GM12878 (cell line): ENCODE measurements around the gene CLSTN2. TPM values are rescaled to one million over a fixed set of nuclear protein-coding genes. Genes with fewer than 3 reads are reported as not detected.

Source experiments
- ATAC-seq: fragments of 200-7000 bp; cut with Tn5 transposase; 3 replicates; pipeline ENCODE4 v1.9.1; 2020; ENCODE audit warnings: mild to moderate bottlenecking, moderate library complexity
- BruUV-seq: library from RNA; stranded (reverse); fragments of 400-500 nt; replicated peaks from 2 replicates; lab custom pipeline; 2021; lab: Mats Ljungman, UMichigan
- CTCF ChIA-PET: fragments of 300-600 bp; sonication (Branson Sonifier 250); formaldehyde crosslinking; extraction: SDS; loops from one replicate; lab custom pipeline; 2021; ENCODE audit warnings: inconsistent platforms; lab: Yijun Ruan, JAX
- POLR2A ChIA-PET: fragments of 350-600 bp; formaldehyde crosslinking; extraction: SDS; loops from one replicate; lab custom pipeline; 2021; ENCODE audit warnings: inconsistent platforms; lab: Charles Lee
- RAD21 ChIA-PET: fragments of 300-600 bp; sonication (Branson Sonifier 250); formaldehyde crosslinking; loops from one replicate; lab custom pipeline; 2023; ENCODE audit warnings: antibody characterized with exemption; ENCODE audit not compliant: unreplicated experiment; lab: Charles Lee
- SMC1A ChIA-PET: fragments of 300-600 bp; sonication (Branson Sonifier 250); formaldehyde crosslinking; loops from one replicate; lab custom pipeline; 2023; ENCODE audit not compliant: unreplicated experiment, uncharacterized antibody; lab: Charles Lee
- DNase-seq: peaks from one replicate; pipeline ENCODE4 v3.0.0-alpha.2; 2011; ENCODE audit warnings: low read depth, low spot score
- FAIRE-seq: peaks from 3 replicates; lab custom pipeline; 2011; peaks lifted over from hg19 to GRCh38; lab: Jason Lieb, UNC
- H2AFZ ChIP-seq: 2 replicates; pipeline ENCODE4 v1.6.0; 2011; ENCODE audit warnings: low read depth, low read length, control low read depth; ENCODE audit not compliant: control insufficient read depth
- H3K27ac ChIP-seq: 2 replicates; pipeline ENCODE4 v1.5.1; 2011; ENCODE audit warnings: control low read depth; ENCODE audit not compliant: control insufficient read depth, insufficient read depth
- H3K27me3 ChIP-seq, 2 experiments: replicated peaks in 1 of 2; 2 replicates each; pipeline versions ENCODE4 v1.6.0 to v1.6.1; 2011; ENCODE audit warnings: low read length in 1 of 2; ENCODE audit not compliant: control insufficient read depth in 2 of 2, insufficient read depth in 2 of 2
- H3K36me3 ChIP-seq, 2 experiments: 2 replicates each; pipeline ENCODE4 v1.5.1; 2011; ENCODE audit warnings: low read length in 1 of 2; ENCODE audit not compliant: control insufficient read depth in 2 of 2, insufficient read depth in 2 of 2
- H3K4me1 ChIP-seq: 2 replicates; pipeline ENCODE4 v1.6.1; 2011; ENCODE audit warnings: mild to moderate bottlenecking, low read length, moderate library complexity, mixed read lengths; ENCODE audit not compliant: control insufficient read depth, insufficient read depth
- H3K4me2 ChIP-seq: 2 replicates; pipeline ENCODE4 v1.6.0; 2011; ENCODE audit warnings: control low read depth; ENCODE audit not compliant: control insufficient read depth, insufficient read depth
- H3K4me3 ChIP-seq: fragments of 200-600 bp; sonication (generic); 2 replicates; pipeline ENCODE4 v1.5.1; 2016
- H3K79me2 ChIP-seq: 2 replicates; pipeline ENCODE4 v1.6.0; 2011; ENCODE audit warnings: low read length; ENCODE audit not compliant: control insufficient read depth, insufficient read depth
- H3K9ac ChIP-seq: 2 replicates; pipeline ENCODE4 v1.8.0; 2011; ENCODE audit warnings: low read length, control low read depth, mixed read lengths; ENCODE audit not compliant: control insufficient read depth, insufficient read depth
- H3K9me3 ChIP-seq: replicated peaks from 3 replicates; pipeline ENCODE4 v1.5.1; 2011; ENCODE audit warnings: mild to moderate bottlenecking, low read length; ENCODE audit not compliant: control insufficient read depth, insufficient read depth
- H4K20me1 ChIP-seq: 2 replicates; pipeline ENCODE4 v1.6.0; 2011; ENCODE audit not compliant: control insufficient read depth, insufficient read depth
- ATF7 ChIP-seq: fragments of 450-650 bp; IDR thresholded peaks from 2 replicates; pipeline ENCODE4 v1.6.1; 2016; ENCODE audit warnings: low read depth, mild to moderate bottlenecking
- BACH1 ChIP-seq: fragments of 450-650 bp; IDR thresholded peaks from 2 replicates; pipeline ENCODE4 v1.6.1; 2017; ENCODE audit warnings: mild to moderate bottlenecking, borderline replicate concordance
- CHD1 ChIP-seq: IDR thresholded peaks from 2 replicates; pipeline ENCODE4 v1.6.1; 2012; ENCODE audit warnings: low read depth, low read length, improper control_type of control experiment
- EGR1 ChIP-seq, 2 experiments: IDR thresholded peaks; 1 replicate in 1 of 2; 2 replicates in 1 of 2; pipeline ENCODE4 v1.6.1; 2011 to 2012; ENCODE audit warnings: low read depth in 2 of 2, low read length in 2 of 2, borderline replicate concordance in 1 of 2, mild to moderate bottlenecking in 1 of 2, moderate library complexity in 1 of 2
- ESRRA ChIP-seq: IDR thresholded peaks from 2 replicates; pipeline ENCODE4 v1.6.1; 2012; ENCODE audit warnings: mild to moderate bottlenecking, low read length, improper control_type of control experiment
- HDAC2 ChIP-seq: fragments of 200-600 bp; sonication (generic); IDR thresholded peaks from 2 replicates; pipeline ENCODE4 v1.6.1; 2017
- NR2C2 ChIP-seq: IDR thresholded peaks from 2 replicates; pipeline ENCODE4 v1.6.1; 2011; ENCODE audit warnings: borderline replicate concordance, low read depth; ENCODE audit not compliant: control insufficient read depth, insufficient read length
- PAX8 ChIP-seq: fragments of 450-650 bp; IDR thresholded peaks from 2 replicates; pipeline ENCODE4 v1.6.1; 2017; ENCODE audit warnings: mild to moderate bottlenecking, moderate library complexity
- RBBP5 ChIP-seq: fragments of 200-600 bp; sonication (generic); conservative IDR thresholded peaks from 2 replicates; pipeline ENCODE4 v1.6.1; 2016
- WGBS: methylation state at CpG from one replicate; pipeline ENCODE4 v1.1.6; 2016; ENCODE audit warnings: low lambda C conversion rate; ENCODE audit not compliant: insufficient replicate concordance, insufficient coverage; ENCODE audit errors: missing lambda C conversion rate; 5-methylcytosine and 5-hydroxymethylcytosine counted together
- in situ Hi-C: fragments of 300-500 bp; cut with MboI; formaldehyde crosslinking; loops from 9 replicates; pipeline ENCODE4 v1.14.3; 2018; ENCODE audit warnings: mixed read lengths
- intact Hi-C: fragments of 100-400 bp; cut with micrococcal nuclease; formaldehyde crosslinking; loops from one replicate; pipeline ENCODE4 v1.14.2; 2022; ENCODE audit not compliant: unreplicated experiment
- polyA plus RNA-seq, 11 experiments: library from polyadenylated mRNA; depleted of rRNA in 4 of 11; unstranded in 6 of 11; stranded (reverse) in 5 of 11; fragments of >200 nt; fragmentation: Nextera tagmentation in 4 of 11; fragmentation: Illumina TruSeq in 1 of 11; extraction: Ambion mirVana in 4 of 11; extraction: Trizol in 1 of 11; gene quantifications; 1 replicate in 1 of 11; 2 replicates in 10 of 11; pipeline versions ENCODE4 v1.2.1 to v1.2.3, GENCODE V29; 2011 to 2016; ENCODE audit warnings: inconsistent platforms in 2 of 11, missing spikeins in 2 of 11, low read depth in 1 of 11
- total RNA-seq, 4 experiments: library from RNA; depleted of rRNA in 3 of 4; stranded (reverse); fragments of >200 nt in 3 of 4; fragmentation: Illumina TruSeq in 1 of 4; extraction: Trizol in 1 of 4; gene quantifications; 2 replicates each; pipeline versions ENCODE4 v1.2.1 to v1.2.3, GENCODE V29; 2013 to 2021
- TF ChIP-seq, protein P1 (sequence below): fragments of 450-650 bp; formaldehyde crosslinking; IDR thresholded peaks from 2 replicates; pipeline ENCODE4 v1.5.0; 2022; ENCODE audit warnings: mild to moderate bottlenecking, missing genetic modification characterization
- TF ChIP-seq, protein P2 (sequence below): fragments of 450-650 bp; formaldehyde crosslinking; IDR thresholded peaks from 2 replicates; pipeline ENCODE4 v1.4.0; 2020; ENCODE audit warnings: mild to moderate bottlenecking, moderate library complexity
- TF ChIP-seq, protein P3 (sequence below): fragments of 450-650 bp; IDR thresholded peaks from 2 replicates; pipeline ENCODE4 v1.6.1; 2017; ENCODE audit warnings: mild to moderate bottlenecking
- TF ChIP-seq, protein P4 (sequence below): IDR thresholded peaks from 2 replicates; pipeline ENCODE4 v1.6.1; 2012; ENCODE audit warnings: low read depth, low read length, improper control_type of control experiment

Gene CLSTN2
- total and polyA plus RNA-seq, 10 of the 15 experiments (the other 5 are each of a cell fraction or from before 2014, with no cell fraction given): under 0.01 to 0.10 (median under 0.01) TPM; not detected in 5

DNA sequence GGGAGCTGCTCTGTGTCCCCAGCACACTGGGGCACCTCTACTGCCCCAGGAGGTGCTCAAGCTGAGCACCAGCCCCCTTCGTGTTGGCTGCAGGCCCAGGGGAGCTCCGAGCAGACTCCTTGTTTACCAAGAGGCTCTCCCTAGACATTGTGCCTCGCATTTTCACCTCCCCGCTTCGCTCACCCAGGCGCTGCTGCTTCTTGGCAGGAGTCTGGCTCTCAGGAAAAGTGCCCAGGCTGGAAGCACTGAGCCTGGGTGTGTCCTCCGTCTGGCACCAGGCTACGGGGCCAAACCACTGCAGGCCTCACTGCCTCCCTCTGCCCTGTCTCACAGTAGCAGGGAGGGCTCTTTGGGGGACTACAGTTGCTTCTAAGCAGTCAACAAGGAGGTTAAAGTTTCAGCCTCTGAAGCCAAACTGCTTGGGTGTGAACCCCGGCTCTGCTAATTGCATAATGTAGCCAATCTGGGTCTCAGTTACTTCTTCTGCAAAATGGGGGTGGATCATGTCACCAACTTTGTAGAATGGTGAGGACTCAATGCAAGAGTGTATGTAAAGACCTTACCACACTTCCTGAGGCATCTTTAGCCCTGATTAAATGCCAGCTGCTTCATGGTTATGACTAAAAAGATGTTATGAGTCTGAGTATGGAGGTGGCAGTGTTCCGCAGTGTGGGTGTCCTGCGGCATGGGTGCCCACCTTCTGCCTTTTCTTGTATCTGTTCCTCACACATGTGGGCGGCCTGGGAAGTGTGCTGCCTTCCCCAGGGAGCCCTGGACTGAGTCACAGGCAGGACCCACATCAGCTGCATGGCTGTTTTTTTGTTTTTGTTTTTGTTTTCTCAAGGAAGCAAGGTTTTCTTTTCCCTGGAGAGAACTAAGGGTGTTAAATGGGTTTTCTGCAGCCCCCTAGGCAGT lies 88.9 kb downstream of the CLSTN2 start:
- H3K4me3 ChIP-seq: no peak overlapping the region
- intact Hi-C loops (no loop called here), in situ Hi-C loops (no loop called here)
- H3K27me3 ChIP-seq: no peaks in the 10 kb centered on the region; a peak in 1 of 4 replicates
- CTCF ChIA-PET: no interaction called here
- H2AFZ ChIP-seq: no peak overlapping the region
- WGBS: 15% methylated on average over 12 of the region's 12 CpGs
- RAD21 ChIA-PET: no interaction called here
- ATAC-seq (no peak; the same call in 2 of the 3 replicates), FAIRE-seq (no peak), DNase-seq (no peak)
- no peaks in the 10 kb centered on the region for H3K9me3 ChIP-seq
- SMC1A ChIA-PET: no interaction called here
- H3K4me2 ChIP-seq: no peak overlapping the region
- no peaks in the 10 kb centered on the region for H3K79me2 ChIP-seq
- no peaks in the 10 kb centered on the region for H4K20me1 ChIP-seq
- POLR2A ChIA-PET: no interaction called here
- H3K9ac ChIP-seq: no peak overlapping the region
- no peaks in the 10 kb centered on the region for H3K36me3 ChIP-seq
- no peak overlapping the region for H3K27ac ChIP-seq
- BruUV-seq: no TSS peak
- no peaks in the 10 kb centered on the region for H3K4me1 ChIP-seq
- TF ChIP-seq ESRRA: no peak
- TF ChIP-seq NR2C2: no peak
- no peak for TF ChIP-seq CHD1
- TF ChIP-seq PAX8: no peak
- TF ChIP-seq, protein P1, sequence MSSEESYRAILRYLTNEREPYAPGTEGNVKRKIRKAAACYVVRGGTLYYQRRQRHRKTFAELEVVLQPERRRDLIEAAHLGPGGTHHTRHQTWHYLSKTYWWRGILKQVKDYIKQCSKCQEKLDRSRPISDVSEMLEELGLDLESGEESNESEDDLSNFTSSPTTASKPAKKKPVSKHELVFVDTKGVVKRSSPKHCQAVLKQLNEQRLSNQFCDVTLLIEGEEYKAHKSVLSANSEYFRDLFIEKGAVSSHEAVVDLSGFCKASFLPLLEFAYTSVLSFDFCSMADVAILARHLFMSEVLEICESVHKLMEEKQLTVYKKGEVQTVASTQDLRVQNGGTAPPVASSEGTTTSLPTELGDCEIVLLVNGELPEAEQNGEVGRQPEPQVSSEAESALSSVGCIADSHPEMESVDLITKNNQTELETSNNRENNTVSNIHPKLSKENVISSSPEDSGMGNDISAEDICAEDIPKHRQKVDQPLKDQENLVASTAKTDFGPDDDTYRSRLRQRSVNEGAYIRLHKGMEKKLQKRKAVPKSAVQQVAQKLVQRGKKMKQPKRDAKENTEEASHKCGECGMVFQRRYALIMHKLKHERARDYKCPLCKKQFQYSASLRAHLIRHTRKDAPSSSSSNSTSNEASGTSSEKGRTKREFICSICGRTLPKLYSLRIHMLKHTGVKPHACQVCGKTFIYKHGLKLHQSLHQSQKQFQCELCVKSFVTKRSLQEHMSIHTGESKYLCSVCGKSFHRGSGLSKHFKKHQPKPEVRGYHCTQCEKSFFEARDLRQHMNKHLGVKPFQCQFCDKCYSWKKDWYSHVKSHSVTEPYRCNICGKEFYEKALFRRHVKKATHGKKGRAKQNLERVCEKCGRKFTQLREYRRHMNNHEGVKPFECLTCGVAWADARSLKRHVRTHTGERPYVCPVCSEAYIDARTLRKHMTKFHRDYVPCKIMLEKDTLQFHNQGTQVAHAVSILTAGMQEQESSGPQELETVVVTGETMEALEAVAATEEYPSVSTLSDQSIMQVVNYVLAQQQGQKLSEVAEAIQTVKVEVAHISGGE (CRISPR knock-in tag): no peak
- no peak for TF ChIP-seq RBBP5
- TF ChIP-seq, protein P2, sequence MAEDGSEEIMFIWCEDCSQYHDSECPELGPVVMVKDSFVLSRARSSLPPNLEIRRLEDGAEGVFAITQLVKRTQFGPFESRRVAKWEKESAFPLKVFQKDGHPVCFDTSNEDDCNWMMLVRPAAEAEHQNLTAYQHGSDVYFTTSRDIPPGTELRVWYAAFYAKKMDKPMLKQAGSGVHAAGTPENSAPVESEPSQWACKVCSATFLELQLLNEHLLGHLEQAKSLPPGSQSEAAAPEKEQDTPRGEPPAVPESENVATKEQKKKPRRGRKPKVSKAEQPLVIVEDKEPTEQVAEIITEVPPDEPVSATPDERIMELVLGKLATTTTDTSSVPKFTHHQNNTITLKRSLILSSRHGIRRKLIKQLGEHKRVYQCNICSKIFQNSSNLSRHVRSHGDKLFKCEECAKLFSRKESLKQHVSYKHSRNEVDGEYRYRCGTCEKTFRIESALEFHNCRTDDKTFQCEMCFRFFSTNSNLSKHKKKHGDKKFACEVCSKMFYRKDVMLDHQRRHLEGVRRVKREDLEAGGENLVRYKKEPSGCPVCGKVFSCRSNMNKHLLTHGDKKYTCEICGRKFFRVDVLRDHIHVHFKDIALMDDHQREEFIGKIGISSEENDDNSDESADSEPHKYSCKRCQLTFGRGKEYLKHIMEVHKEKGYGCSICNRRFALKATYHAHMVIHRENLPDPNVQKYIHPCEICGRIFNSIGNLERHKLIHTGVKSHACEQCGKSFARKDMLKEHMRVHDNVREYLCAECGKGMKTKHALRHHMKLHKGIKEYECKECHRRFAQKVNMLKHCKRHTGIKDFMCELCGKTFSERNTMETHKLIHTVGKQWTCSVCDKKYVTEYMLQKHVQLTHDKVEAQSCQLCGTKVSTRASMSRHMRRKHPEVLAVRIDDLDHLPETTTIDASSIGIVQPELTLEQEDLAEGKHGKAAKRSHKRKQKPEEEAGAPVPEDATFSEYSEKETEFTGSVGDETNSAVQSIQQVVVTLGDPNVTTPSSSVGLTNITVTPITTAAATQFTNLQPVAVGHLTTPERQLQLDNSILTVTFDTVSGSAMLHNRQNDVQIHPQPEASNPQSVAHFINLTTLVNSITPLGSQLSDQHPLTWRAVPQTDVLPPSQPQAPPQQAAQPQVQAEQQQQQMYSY (CRISPR knock-in tag): no peak
- no peak for TF ChIP-seq BACH1
- TF ChIP-seq, protein P3, sequence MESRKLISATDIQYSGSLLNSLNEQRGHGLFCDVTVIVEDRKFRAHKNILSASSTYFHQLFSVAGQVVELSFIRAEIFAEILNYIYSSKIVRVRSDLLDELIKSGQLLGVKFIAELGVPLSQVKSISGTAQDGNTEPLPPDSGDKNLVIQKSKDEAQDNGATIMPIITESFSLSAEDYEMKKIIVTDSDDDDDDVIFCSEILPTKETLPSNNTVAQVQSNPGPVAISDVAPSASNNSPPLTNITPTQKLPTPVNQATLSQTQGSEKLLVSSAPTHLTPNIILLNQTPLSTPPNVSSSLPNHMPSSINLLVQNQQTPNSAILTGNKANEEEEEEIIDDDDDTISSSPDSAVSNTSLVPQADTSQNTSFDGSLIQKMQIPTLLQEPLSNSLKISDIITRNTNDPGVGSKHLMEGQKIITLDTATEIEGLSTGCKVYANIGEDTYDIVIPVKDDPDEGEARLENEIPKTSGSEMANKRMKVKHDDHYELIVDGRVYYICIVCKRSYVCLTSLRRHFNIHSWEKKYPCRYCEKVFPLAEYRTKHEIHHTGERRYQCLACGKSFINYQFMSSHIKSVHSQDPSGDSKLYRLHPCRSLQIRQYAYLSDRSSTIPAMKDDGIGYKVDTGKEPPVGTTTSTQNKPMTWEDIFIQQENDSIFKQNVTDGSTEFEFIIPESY: no peak
- TF ChIP-seq EGR1 (IDR thresholded peaks at IDR 0.05; ENCODE audit: borderline replicate concordance in 1 of 2, low read depth in 2 of 2, low read length in 2 of 2): no peak
- TF ChIP-seq, protein P4, sequence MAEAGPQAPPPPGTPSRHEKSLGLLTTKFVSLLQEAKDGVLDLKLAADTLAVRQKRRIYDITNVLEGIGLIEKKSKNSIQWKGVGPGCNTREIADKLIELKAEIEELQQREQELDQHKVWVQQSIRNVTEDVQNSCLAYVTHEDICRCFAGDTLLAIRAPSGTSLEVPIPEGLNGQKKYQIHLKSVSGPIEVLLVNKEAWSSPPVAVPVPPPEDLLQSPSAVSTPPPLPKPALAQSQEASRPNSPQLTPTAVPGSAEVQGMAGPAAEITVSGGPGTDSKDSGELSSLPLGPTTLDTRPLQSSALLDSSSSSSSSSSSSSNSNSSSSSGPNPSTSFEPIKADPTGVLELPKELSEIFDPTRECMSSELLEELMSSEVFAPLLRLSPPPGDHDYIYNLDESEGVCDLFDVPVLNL: no peak
- TF ChIP-seq HDAC2: no peak
- TF ChIP-seq ATF7: no peak
